Fibroblast of lung (primary cell): Measurements from ENCODE around the gene PXMP2. TPM values are rescaled to one million over a fixed set of nuclear protein-coding genes. Genes with fewer than 3 reads are reported as not detected.

Experiments
- DNase-seq, 2 donors: peaks; one replicate each; pipeline versions ENCODE4 v3.0.0 to v3.0.0-alpha.2; 2010; ENCODE audit warnings: low read depth in 2 of 2
- H2AFZ ChIP-seq: 2 replicates; pipeline ENCODE4 v1.5.1; 2012; ENCODE audit warnings: low read length, control low read depth, inconsistent platforms
- H3K27ac ChIP-seq: 2 replicates; pipeline ENCODE4 v1.5.1; 2011; ENCODE audit warnings: low read length, control low read depth; ENCODE audit not compliant: insufficient read depth
- H3K27me3 ChIP-seq: 2 replicates; pipeline ENCODE4 v1.5.1; 2011; ENCODE audit warnings: mild to moderate bottlenecking, low read length; ENCODE audit not compliant: control insufficient read depth, insufficient read depth
- H3K36me3 ChIP-seq: 2 replicates; pipeline ENCODE4 v1.5.1; 2011; ENCODE audit warnings: low read length; ENCODE audit not compliant: control insufficient read depth, insufficient read depth
- H3K4me1 ChIP-seq: 2 replicates; pipeline ENCODE4 v1.5.1; 2011; ENCODE audit warnings: low read length; ENCODE audit not compliant: control insufficient read depth, insufficient read depth; ENCODE audit errors: extremely low read depth
- H3K4me2 ChIP-seq: 2 replicates; pipeline ENCODE4 v1.5.1; 2011; ENCODE audit warnings: low read length, control low read depth; ENCODE audit not compliant: insufficient read depth; ENCODE audit errors: extremely low read depth
- H3K4me3 ChIP-seq, 4 experiments: fragments of 200-600 bp in 1 of 4; sonication (generic) in 1 of 4; replicated peaks in 1 of 4; 2 replicates each; pipeline ENCODE4 v1.5.1; 2011 to 2016; ENCODE audit warnings: low read length in 4 of 4, low read depth in 3 of 4, mild to moderate bottlenecking in 3 of 4, control low read depth in 2 of 4, inconsistent platforms in 1 of 4, mixed read lengths in 1 of 4; ENCODE audit not compliant: insufficient read depth in 1 of 4; ENCODE audit errors: control extremely low read depth in 1 of 4
- H3K79me2 ChIP-seq: 2 replicates; pipeline ENCODE4 v1.5.1; 2012; ENCODE audit warnings: mild to moderate bottlenecking, low read length, inconsistent platforms; ENCODE audit not compliant: control insufficient read depth, insufficient read depth
- H3K9ac ChIP-seq: 2 replicates; pipeline ENCODE4 v1.5.1; 2011; ENCODE audit warnings: mild to moderate bottlenecking, low read length, control low read depth; ENCODE audit not compliant: insufficient read depth
- H3K9me3 ChIP-seq: 2 replicates; pipeline ENCODE4 v1.5.1; 2012; ENCODE audit warnings: low read depth, low read length; ENCODE audit not compliant: control insufficient read depth, insufficient read depth
- H4K20me1 ChIP-seq: 2 replicates; pipeline ENCODE4 v1.5.1; 2011; ENCODE audit warnings: low read length; ENCODE audit not compliant: control insufficient read depth, insufficient read depth; ENCODE audit errors: extremely low read depth
- EZH2 ChIP-seq: IDR thresholded peaks from 2 replicates; pipeline ENCODE4 v1.5.1; 2012; ENCODE audit warnings: low read length, control low read depth, mild to moderate bottlenecking; ENCODE audit errors: missing control alignments
- polyA plus RNA-seq, 2 donors: library from polyadenylated mRNA; depleted of rRNA in 1 of 2; stranded (reverse) in 1 of 2; unstranded in 1 of 2; fragments of >200 nt; gene quantifications; 2 replicates each; pipeline ENCODE4 v1.2.1, GENCODE V29; 2011 to 2012; ENCODE audit warnings: missing spikeins in 1 of 2
- total RNA-seq: library from RNA; depleted of rRNA; stranded (reverse); fragments of >200 nt; gene quantifications from 2 replicates; pipeline ENCODE4 v1.2.1, GENCODE V29; 2014
- TF ChIP-seq, protein P1 (sequence below), 2 donors: IDR thresholded peaks in 1 of 2; conservative IDR thresholded peaks in 1 of 2; 1 replicate in 1 of 2; 2 replicates in 1 of 2; pipeline ENCODE4 v1.5.1; 2011 to 2012; ENCODE audit warnings: low read length in 2 of 2, control low read depth in 1 of 2, inconsistent platforms in 1 of 2, low read depth in 1 of 2, mild to moderate bottlenecking in 1 of 2

The PXMP2 gene
- total and polyA plus RNA-seq, 2 donors (not counting 1 experiment from before 2014, with no cell fraction given) = 10.6 to 14.5 TPM

DNA sequence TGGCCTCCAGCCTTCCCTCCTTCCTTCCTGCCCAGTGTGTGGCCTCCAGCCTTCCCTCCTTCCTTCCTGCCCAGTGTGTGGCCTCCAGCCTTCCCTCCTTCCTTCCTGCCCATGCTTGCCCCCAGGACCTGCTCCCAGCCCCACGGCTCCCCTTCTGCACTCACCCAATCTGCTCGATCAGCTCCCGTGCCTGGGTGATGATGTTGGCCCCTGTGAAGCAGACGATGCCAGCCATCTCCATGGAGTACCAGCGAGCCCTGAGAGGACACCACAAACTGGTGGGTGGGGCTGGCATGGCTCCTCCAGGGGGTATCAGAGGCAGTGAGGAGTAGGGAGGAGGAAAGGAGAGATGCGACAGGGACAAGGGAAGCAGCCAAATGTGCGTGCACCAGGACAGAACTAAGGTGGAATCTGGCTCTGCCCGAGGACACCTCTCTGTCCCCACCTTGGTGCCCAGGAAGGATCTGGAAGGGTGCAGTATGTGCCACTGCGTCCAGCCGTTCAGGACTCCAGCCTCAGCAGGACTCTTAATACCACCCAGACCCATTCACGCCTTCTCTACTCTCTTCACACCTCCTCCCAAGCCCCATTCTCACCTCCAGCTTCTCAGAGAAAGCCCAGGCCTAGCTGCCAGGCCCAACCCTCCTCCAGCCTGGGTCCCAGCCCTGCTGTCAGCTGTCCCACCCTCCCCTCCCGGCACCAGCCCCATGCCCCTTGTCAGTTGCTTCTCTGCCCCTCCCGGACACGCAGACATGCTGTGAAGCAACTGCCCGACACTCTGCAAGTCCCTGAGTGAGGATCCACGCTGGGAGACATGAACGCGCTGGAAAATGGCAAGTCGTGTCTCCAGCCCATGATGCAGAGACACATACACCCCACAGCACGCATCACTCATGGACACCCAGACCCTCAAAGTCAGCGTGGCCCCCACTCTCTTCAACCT is 22.9 kb upstream of the PXMP2 start:
- no peak for DNase-seq
- Histone ChIP-seq H2AFZ (no peak overlapping the region), H3K27ac (no peak overlapping the region), H3K4me1 (no peaks in the 10 kb centered on the region), H3K9ac (no peak overlapping the region), H3K4me3 (no peak overlapping the region), H3K4me2 (no peak overlapping the region), H4K20me1 (no peaks in the 10 kb centered on the region), H3K27me3 (no peaks in the 10 kb centered on the region), H3K9me3 (no peaks in the 10 kb centered on the region), H3K79me2 (no peaks in the 10 kb centered on the region), H3K36me3 (peaks cover 23% of the 10 kb centered on the region)
- TF ChIP-seq, protein P1, sequence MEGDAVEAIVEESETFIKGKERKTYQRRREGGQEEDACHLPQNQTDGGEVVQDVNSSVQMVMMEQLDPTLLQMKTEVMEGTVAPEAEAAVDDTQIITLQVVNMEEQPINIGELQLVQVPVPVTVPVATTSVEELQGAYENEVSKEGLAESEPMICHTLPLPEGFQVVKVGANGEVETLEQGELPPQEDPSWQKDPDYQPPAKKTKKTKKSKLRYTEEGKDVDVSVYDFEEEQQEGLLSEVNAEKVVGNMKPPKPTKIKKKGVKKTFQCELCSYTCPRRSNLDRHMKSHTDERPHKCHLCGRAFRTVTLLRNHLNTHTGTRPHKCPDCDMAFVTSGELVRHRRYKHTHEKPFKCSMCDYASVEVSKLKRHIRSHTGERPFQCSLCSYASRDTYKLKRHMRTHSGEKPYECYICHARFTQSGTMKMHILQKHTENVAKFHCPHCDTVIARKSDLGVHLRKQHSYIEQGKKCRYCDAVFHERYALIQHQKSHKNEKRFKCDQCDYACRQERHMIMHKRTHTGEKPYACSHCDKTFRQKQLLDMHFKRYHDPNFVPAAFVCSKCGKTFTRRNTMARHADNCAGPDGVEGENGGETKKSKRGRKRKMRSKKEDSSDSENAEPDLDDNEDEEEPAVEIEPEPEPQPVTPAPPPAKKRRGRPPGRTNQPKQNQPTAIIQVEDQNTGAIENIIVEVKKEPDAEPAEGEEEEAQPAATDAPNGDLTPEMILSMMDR (conservative IDR thresholded peaks at IDR 0.05 in 1 of 2, IDR thresholded peaks at IDR 0.05 in 1 of 2; ENCODE audit: low read depth in 1 of 2, low read length in 2 of 2) = no peak
- no peak for TF ChIP-seq EZH2

DNA sequence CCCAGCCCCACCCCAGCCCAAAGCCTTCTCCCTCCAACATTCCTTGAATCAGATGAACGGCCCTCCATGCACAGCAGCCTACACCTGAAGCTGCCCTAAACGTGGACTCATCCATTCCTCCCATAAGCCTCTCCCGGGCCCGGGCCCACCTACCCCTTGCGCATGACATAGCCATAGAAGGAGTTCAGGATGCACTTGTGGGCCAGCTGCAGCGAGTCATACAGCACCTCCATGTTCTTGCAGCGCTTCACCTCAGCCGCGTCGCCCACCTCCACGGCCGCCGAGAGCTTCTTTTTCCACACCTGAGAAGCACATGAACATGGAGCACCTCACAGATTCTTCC is 22.3 kb upstream of the PXMP2 start:
- Histone ChIP-seq H3K4me3 (no peak overlapping the region), H3K27ac (no peak overlapping the region), H3K4me1 (no peaks in the 10 kb centered on the region), H4K20me1 (no peaks in the 10 kb centered on the region), H3K9me3 (no peaks in the 10 kb centered on the region), H3K4me2 (no peak overlapping the region), H3K27me3 (no peaks in the 10 kb centered on the region), H3K36me3 (peaks cover 23% of the 10 kb centered on the region), H3K9ac (no peak overlapping the region), H2AFZ (no peak overlapping the region), H3K79me2 (no peaks in the 10 kb centered on the region)
- no peak for DNase-seq
- TF ChIP-seq, protein P1 (conservative IDR thresholded peaks at IDR 0.05 in 1 of 2, IDR thresholded peaks at IDR 0.05 in 1 of 2; ENCODE audit: low read depth in 1 of 2, low read length in 2 of 2) = no peak
- TF ChIP-seq EZH2 = no peak

DNA sequence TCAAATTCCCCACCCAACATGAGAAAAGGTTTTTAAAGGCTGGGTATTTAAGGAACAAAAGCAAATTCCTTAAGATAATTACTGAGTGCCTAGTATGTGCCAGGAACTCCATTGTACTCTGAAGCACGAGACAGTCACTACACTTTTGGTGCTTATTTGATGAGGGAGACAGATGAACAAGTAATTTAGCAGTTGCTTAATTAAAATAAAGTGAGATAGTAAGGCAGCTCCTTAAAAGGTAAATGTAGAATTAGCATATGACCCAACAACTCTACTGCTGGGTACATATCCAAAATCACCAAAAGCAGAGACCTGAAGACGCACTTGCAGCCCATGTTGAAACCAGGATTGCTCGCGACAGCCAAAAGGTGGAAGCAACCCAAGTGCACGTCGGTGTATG is 21.6 kb upstream of the PXMP2 start:
- TF ChIP-seq, protein P1 (conservative IDR thresholded peaks at IDR 0.05 in 1 of 2, IDR thresholded peaks at IDR 0.05 in 1 of 2; ENCODE audit: low read depth in 1 of 2, low read length in 2 of 2) = no peak
- no peak for TF ChIP-seq EZH2
- Histone ChIP-seq H2AFZ (no peak overlapping the region), H3K9ac (no peak overlapping the region), H3K27me3 (no peaks in the 10 kb centered on the region), H3K79me2 (no peaks in the 10 kb centered on the region), H3K36me3 (peaks cover 23% of the 10 kb centered on the region), H3K4me3 (no peak overlapping the region), H3K4me1 (no peaks in the 10 kb centered on the region), H3K9me3 (no peaks in the 10 kb centered on the region), H3K27ac (no peak overlapping the region), H3K4me2 (no peak overlapping the region), H4K20me1 (no peaks in the 10 kb centered on the region)
- no peak for DNase-seq
